NB4 (cell line): ENCODE measurements around the gene RUSC1.

Experiments used
- DNase-seq: peaks from one replicate; pipeline ENCODE4 v3.0.0; 2010; ENCODE audit warnings: low read depth
- H3K4me3 ChIP-seq: one replicate; pipeline ENCODE4 v1.5.1; 2011; ENCODE audit warnings: mild to moderate bottlenecking, low read depth, low read length, moderate library complexity
- MAX ChIP-seq: IDR thresholded peaks from 2 replicates; pipeline ENCODE4 v1.6.1; 2011; ENCODE audit warnings: low read depth, low read length
- MYC ChIP-seq: IDR thresholded peaks from 2 replicates; pipeline ENCODE4 v1.6.1; 2011; ENCODE audit warnings: low read depth, low read length
- POLR2A ChIP-seq: IDR thresholded peaks from 2 replicates; pipeline ENCODE4 v1.6.1; 2011; ENCODE audit warnings: mild to moderate bottlenecking; ENCODE audit not compliant: insufficient read length; ENCODE audit errors: extremely low read depth
- TF ChIP-seq, protein P1 (sequence below): IDR thresholded peaks from one replicate; pipeline ENCODE4 v1.5.1; 2012; ENCODE audit warnings: low read depth, low read length

Gene RUSC1

DNA sequence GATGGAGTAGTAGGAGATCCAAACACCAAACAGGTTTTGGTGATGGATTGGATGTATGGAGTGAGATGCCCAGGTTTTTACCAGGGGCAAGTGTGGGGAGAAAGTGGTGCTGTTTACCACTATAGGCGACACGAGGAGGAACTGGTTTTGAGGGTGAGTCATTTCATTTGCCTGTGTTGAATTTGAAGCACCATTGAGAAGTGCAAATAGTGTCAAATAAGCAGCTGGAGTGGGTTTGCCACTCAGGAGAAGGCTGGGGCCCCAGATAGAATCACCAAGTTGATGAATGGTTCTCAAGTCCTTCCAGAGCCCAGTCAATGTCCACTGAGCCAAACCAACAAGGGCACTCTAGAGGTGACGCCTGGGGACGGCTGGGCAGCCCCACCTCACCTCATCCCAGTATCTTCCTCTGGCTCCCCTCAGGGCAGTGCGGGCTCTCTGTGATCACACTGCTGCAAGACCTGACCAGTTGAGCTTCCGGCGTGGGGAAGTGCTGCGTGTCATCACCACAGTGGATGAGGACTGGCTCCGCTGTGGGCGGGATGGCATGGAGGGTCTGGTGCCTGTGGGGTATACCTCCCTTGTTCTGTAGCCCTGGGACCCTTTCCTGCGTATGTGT, 9.4 kb downstream of the RUSC1 start:
- TF ChIP-seq, protein P1, sequence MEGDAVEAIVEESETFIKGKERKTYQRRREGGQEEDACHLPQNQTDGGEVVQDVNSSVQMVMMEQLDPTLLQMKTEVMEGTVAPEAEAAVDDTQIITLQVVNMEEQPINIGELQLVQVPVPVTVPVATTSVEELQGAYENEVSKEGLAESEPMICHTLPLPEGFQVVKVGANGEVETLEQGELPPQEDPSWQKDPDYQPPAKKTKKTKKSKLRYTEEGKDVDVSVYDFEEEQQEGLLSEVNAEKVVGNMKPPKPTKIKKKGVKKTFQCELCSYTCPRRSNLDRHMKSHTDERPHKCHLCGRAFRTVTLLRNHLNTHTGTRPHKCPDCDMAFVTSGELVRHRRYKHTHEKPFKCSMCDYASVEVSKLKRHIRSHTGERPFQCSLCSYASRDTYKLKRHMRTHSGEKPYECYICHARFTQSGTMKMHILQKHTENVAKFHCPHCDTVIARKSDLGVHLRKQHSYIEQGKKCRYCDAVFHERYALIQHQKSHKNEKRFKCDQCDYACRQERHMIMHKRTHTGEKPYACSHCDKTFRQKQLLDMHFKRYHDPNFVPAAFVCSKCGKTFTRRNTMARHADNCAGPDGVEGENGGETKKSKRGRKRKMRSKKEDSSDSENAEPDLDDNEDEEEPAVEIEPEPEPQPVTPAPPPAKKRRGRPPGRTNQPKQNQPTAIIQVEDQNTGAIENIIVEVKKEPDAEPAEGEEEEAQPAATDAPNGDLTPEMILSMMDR, result no peak
- TF ChIP-seq POLR2A (no peak), MYC (no peak), MAX (no peak)

GRCh38 chr1:155334962-155335361, 14.3 kb downstream of the RUSC1 start:
- no peak overlapping the region for H3K4me3 ChIP-seq
- DNase-seq, result no peak
- TF ChIP-seq, protein P1, result no peak
- TF ChIP-seq MYC (no peak), POLR2A (no peak), MAX (no peak)

More for the DNA sequence above, 9.4 kb downstream of the RUSC1 start:
- H3K4me3 ChIP-seq, result no peak overlapping the region
- no peak for DNase-seq

GRCh38 chr1:155339515-155340097, 18.9 kb downstream of the RUSC1 start:
- H3K4me3 ChIP-seq, result no peak overlapping the region
- no peak for DNase-seq
- TF ChIP-seq MAX (no peak), MYC (no peak), POLR2A (no peak)
- TF ChIP-seq, protein P1, result no peak

- no peak overlapping the region for H3K4me3 ChIP-seq
- DNase-seq, result no peak
- TF ChIP-seq MAX, result no peak
- TF ChIP-seq, protein P1, result no peak
- TF ChIP-seq MYC, result no peak
- no peak for TF ChIP-seq POLR2A
Observed at GRCh38 chr1:155342842-155343241, 22.1 kb downstream of the RUSC1 start.

- DNase-seq, result no peak
- TF ChIP-seq MAX (no peak), POLR2A (no peak), MYC (no peak)
- TF ChIP-seq, protein P1, result no peak
- H3K4me3 ChIP-seq, result no peak overlapping the region
Observed at GRCh38 chr1:155352631-155353030, 31.9 kb downstream of the RUSC1 start.
